Hepatocyte (in vitro differentiated cells): ENCODE measurements around the gene MGLL.

Experiments
- CTCF ChIP-seq: fragments of 200-600 bp; sonication (generic); IDR thresholded peaks from 2 replicates; pipeline ENCODE4 v1.5.1; 2016; ENCODE audit warnings: antibody characterized with exemption, mild to moderate bottlenecking; ENCODE audit not compliant: poor library complexity
- EZH2 ChIP-seq: fragments of 200-600 bp; sonication (generic); IDR thresholded peaks from 2 replicates; pipeline ENCODE4 v1.6.1; 2016; ENCODE audit warnings: antibody characterized with exemption, mild to moderate bottlenecking, borderline replicate concordance

GRCh38 chr3:127822041-127822681, at the start of gene MGLL:
- no peak for TF ChIP-seq CTCF
- no peak for TF ChIP-seq EZH2
